ENCODE measurements around the gene NCAPD3. TPM values are rescaled to one million over a fixed set of nuclear protein-coding genes. Genes with fewer than 3 reads are reported as not detected.

Gene NCAPD3
- total and polyA plus RNA-seq, 9 of the 15 experiments (the other 6 are each of a cell fraction or from before 2014, with no cell fraction given) = 23.6 to 80.6 (median 58.6) TPM

GRCh38 chr11:134253188-134253993 is 29.6 kb upstream of the NCAPD3 start, which contains the start of the genes ACAD8 and THYN1 (continued):
- no peak for TF ChIP-seq RERE (CRISPR knock-in tag; IDR thresholded peaks at IDR 0.05; ENCODE audit: borderline replicate concordance)
- no peak for TF ChIP-seq NR0B1 (IDR thresholded peaks at IDR 0.05; ENCODE audit: partially characterized antibody)
- no peak for TF ChIP-seq ZNF436 (CRISPR knock-in tag; IDR thresholded peaks at IDR 0.05)
- peak; percentile 52; the same call in 1 of the 2 replicates for TF ChIP-seq EP400 (IDR thresholded peaks at IDR 0.05)
- no peak for TF ChIP-seq ZBTB1 (CRISPR knock-in tag; IDR thresholded peaks at IDR 0.05; ENCODE audit: borderline replicate concordance, low read depth)
- no peak for TF ChIP-seq XRCC3 (IDR thresholded peaks at IDR 0.05)
- no peak for TF ChIP-seq ATF4 (CRISPR knock-in tag; IDR thresholded peaks at IDR 0.05)
- TF ChIP-seq ESRRA (IDR thresholded peaks at IDR 0.05; ENCODE audit: borderline replicate concordance, low read depth) = peak; percentile 43; the same call in 1 of the 2 replicates
- peak; percentile 86 for TF ChIP-seq HNRNPLL (IDR thresholded peaks at IDR 0.05; ENCODE audit: low read depth, low read length, poor library complexity, severe bottlenecking)
- TF ChIP-seq ZNF354B (CRISPR knock-in tag; IDR thresholded peaks at IDR 0.05) = no peak
- no peak for TF ChIP-seq RFX5 (IDR thresholded peaks at IDR 0.05; ENCODE audit: low read depth, low read length)
- TF ChIP-seq TRIM28 (IDR thresholded peaks at IDR 0.05) = no peak
- TF ChIP-seq NCOA1 (IDR thresholded peaks at IDR 0.05; ENCODE audit: low read depth) = no peak
- peak; percentile 79; the same call in 1 of the 2 replicates for TF ChIP-seq ZNF197 (CRISPR knock-in tag; IDR thresholded peaks at IDR 0.05; ENCODE audit: low read depth)
- no peak for TF ChIP-seq BRD9 (IDR thresholded peaks at IDR 0.05; ENCODE audit: low read depth, partially characterized antibody)
- peak; percentile 30 for TF ChIP-seq PRDM10 (IDR thresholded peaks at IDR 0.05; ENCODE audit: partially characterized antibody)
